Breast epithelium (tissue), 3 donors: ENCODE measurements around the gene SYCN.

ENCODE experiments used
- POLR2A ChIP-seq: fragments of 450-650 bp; IDR thresholded peaks from one replicate; pipeline ENCODE4 v1.6.1; 2016; ENCODE audit warnings: antibody characterized with exemption, mild to moderate bottlenecking, moderate library complexity
- TF ChIP-seq, protein P1 (sequence below), 3 donors: fragments of 450-650 bp; IDR thresholded peaks; one replicate each; pipeline ENCODE4 v1.5.1; 2016 to 2017; ENCODE audit warnings: antibody characterized with exemption in 3 of 3, mild to moderate bottlenecking in 3 of 3, moderate library complexity in 3 of 3

DNA sequence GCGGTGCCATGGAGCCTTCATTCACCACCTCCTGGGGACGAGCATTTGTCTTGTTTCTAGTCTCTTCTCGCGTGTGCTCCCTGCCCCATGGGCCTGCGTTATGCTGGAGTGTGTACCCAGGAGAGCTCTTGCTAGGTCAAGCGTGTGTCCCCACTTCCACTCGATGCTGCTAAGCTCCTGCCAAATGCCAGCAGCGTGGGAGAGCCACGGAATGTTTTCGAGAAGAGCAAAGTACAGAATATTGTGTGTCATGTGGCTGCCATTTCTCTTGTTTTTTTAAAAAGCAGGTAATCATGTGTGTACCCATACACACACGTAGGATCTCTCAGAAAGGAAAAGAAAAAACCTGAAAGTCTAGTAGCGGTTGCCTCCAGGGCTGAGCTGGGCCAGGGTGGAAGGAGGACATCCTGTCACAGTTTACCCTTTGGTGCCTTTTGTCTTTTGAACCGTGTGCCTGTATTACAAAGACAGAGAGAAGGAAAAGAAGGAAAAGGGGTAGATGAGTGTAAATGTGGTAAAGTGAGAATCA is 49.9 kb downstream of the SYCN start:
- TF ChIP-seq, protein P1, sequence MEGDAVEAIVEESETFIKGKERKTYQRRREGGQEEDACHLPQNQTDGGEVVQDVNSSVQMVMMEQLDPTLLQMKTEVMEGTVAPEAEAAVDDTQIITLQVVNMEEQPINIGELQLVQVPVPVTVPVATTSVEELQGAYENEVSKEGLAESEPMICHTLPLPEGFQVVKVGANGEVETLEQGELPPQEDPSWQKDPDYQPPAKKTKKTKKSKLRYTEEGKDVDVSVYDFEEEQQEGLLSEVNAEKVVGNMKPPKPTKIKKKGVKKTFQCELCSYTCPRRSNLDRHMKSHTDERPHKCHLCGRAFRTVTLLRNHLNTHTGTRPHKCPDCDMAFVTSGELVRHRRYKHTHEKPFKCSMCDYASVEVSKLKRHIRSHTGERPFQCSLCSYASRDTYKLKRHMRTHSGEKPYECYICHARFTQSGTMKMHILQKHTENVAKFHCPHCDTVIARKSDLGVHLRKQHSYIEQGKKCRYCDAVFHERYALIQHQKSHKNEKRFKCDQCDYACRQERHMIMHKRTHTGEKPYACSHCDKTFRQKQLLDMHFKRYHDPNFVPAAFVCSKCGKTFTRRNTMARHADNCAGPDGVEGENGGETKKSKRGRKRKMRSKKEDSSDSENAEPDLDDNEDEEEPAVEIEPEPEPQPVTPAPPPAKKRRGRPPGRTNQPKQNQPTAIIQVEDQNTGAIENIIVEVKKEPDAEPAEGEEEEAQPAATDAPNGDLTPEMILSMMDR (IDR thresholded peaks at IDR 0.05) = no peak
- TF ChIP-seq POLR2A = no peak
